Measurements from ENCODE around the gene DUSP22.
A peak's percentile ranks its signal among the peaks of the same experiment; 100 is the strongest.

Gene DUSP22

DNA sequence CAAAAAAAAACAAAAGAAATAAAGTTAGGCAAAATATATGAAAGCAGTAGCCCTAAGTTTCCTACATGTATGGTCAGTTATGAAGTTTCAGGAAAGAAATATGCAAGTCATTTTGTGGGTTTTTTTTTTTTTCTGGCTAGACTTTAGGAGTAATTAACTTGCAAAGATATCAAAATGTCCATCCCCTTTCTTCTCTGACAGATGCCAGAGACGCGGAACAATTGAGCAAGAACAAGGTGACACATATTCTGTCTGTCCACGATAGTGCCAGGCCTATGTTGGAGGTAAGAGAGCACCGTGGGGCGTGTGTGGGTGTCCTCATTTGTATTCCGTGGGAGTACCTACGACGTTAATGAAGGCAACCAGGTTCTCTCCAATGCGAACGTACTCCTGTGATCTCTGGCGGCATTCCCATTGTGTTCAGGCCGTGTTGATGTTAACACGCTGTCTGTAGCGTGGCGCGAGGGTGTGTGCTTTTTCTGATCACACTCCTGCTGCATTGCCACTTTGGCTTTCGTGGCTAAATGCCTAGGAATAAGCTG lies 19.5 kb downstream of the DUSP22 start:
- peak in 1 of 2 experiments; percentile 45 for DNase-seq

DNA sequence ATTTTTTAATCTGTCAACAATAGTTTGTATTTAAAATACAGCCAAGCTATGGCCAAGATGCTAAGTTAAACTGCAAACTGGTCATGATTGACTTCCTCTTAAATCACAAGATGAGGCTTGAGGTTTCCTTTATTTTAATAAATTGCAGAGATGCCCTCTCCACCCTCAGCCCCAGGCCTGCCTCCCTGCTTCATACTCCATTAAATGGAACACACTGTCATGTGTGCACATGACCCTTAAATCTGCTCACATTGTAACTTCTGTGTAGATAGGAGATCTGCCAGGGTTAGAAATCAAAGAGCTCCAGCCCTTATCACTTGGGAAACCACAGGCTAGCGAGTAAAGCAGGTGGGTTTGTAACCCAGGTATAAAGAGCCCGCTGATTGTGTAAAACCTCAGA lies 20.8 kb downstream of the DUSP22 start:
- no peak for DNase-seq

DNA sequence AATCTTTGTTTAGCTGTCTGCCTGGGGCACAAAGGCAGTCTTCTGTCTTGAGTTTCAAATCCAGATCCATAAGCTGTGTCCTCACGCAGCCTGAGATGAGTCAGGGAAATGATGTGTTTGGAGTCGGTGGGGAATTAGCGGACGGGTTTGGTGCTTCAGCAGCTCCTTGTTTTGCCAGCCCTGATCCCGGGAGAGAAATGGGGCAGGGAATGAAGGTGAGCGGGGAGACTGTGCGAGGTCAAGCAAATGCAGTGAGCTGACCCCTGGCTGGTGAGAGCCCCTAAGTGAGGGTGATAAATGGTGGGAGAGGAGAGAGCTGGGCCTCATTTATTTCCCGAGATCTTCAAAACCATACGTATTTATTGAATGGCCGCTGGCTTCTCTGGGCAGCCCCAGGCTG lies 21.6 kb downstream of the DUSP22 start:
- DNase-seq: no peak

DNA sequence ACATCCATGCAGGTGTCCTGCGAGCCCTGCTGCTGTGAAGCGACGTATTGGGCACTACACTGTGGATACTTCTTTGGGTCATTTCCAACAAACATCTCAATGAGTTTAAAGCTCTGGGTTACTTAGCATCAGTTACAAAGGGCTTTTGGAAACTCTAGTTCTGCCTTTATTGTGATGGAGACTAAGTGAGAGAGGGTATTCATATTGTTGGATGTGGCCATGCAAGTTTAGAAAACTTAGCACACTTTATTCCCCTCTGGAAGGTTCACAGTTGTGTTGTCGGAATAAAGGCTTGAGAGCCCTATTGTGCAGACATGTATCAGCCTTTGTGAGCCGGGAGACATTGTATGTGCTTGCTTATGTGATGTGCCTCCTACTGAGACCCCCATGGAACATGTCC lies 22.1 kb downstream of the DUSP22 start:
- no peak for DNase-seq

DNA sequence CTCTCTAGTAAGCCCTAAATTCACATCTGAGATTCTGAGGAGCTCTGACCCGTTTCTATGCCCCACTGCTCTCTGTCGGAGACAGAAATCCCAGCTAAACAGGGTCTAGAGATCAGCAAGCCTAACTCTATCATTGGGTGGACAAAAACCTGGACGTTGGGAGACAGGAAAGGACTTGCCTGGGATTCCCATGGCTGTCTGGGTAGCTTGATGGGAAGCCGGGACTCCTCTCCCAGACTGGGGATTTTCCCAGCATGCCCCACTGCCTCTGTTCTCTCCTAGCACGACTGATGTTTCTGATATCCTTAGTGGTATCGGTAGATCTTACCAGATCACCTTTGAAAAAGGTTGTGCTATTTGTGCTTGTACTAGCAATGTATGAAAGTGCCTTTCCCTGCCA lies 22.9 kb downstream of the DUSP22 start:
- DNase-seq: no peak

DNA sequence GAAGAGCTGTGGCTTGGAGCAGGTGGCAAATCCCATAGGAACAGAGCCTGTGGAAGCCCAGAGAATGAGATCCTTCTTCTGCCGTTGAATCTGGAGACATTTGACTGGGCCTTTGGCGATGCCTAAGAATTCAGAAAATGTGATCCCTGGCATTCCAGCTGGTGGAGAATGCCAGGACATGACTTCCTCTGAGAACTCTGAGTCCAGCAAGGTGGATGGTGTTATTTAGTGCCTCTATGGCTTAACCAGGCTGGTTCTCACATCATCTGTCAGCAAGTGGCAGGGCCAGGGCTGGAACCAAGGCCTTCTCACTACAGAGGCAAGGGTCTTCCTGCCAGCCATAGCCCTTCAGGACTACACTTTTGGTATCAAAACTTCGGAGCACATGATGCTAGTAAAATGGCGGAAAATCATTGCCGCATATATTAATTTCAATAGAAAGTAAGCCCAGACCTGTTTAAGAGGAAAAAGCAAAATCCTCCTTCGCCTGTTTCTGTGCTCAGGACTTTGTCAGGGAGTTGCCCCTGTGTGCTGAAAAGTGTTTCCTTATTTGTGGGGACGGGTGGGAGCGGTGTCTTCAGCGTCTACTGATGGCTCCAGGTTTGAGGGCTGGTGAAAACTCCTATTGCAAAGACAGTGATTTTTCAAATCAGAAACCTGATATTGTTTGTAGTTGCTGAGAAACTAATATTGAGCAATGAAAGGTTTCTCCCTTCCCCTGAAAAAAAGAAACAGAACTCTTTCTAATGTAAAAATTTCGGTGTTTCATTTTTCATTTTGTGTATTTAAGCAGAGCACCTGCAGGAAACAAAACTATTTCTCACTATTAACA lies 23.9 kb downstream of the DUSP22 start:
- no peak for DNase-seq

DNA sequence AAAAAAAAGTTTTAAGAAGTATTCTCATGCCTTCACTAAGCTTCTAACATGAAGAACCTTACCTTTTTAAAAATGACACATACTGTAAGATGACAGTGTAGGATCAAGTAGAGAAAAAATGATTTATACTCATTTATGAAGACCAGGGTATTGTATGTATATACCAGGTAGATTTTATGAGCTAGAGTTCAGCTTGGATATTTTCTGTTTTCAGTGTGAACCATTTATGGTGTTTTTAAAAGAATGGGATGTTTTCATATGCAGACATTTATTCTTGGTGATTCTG lies 24.4 kb downstream of the DUSP22 start:
- no peak for DNase-seq

DNA sequence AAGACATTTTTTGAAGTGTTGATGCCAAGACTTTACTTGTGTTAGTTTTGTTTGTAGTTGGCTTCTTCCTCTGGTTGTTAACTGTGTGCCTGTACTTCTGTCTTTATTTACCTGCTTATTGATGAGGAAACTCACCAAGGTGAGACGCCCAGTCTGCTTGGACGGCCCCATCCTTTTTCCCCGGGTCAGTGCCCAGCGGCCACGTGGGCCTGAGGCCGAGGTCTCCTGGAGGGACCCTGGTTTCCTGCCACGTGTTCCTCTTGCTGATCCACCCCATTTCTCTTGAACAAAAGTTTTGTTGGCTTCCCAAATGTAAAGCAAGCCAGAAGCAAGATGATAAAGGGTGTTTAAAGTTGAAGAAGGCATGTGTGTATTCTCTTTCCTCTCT lies 24.8 kb downstream of the DUSP22 start:
- DNase-seq: no peak

DNA sequence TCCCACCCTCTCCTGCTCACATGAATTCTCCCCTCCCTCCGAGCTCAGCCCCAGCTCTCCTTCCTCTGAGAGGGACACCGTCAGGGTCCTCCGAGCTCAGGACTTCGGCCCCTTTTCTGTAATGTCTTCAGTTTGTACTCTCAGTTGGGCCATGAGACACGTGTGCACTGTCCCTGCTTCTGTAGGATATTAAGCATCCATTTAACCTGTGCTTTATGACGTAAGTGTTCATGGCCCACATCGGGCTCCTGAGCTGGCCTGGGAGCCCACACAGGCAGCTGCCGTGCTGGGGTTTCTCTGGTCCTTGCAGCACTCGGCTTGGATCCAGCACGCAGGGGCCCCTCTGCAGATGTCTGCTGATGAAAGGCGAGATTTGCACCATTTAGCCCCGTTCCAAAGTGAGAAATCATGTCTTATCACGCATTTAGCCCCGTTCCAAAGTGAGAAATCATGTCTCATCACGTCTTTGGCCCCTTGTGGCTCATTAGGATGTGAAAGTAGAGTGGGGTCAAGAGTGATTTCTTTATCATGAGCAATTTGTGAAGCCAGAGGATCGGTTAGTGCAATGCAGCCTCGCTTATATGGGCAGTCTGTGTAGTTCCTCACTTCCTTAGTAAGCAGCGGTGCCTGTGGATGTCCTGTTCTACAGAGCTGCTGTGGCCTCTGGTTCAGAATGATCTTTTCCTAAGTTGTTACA lies 25.3 kb downstream of the DUSP22 start:
- DNase-seq: no peak

DNA sequence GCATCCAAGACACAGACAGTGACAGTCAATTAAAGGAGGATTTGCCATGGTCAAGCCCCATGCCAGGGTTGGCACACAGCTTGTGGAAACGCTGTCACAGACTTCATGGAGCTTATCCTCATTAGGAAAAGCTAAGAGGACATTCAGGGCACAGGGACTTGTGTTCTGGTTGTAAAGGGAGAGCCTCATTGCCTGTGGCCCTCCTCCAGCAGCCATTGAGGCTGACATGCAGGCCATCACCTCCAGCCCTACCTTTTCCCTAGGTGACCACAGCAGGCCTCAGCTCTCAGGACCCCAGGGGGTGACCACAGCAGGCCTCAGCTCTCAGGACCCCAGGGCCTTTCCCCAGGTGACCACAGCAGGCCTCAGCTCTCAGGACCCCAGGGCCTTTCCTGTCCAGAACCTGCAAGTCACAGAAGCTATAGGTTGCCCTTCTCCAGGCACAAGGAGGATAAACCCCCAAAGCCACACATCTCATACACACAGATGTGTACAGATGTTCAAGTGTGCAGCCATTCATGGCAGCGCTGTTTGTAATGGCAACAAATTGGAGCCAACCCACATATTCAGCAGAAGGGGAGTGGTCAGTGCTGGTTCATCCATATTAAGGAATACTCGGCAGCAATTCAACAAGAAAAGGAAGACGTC lies 26.1 kb downstream of the DUSP22 start:
- no peak for DNase-seq

DNA sequence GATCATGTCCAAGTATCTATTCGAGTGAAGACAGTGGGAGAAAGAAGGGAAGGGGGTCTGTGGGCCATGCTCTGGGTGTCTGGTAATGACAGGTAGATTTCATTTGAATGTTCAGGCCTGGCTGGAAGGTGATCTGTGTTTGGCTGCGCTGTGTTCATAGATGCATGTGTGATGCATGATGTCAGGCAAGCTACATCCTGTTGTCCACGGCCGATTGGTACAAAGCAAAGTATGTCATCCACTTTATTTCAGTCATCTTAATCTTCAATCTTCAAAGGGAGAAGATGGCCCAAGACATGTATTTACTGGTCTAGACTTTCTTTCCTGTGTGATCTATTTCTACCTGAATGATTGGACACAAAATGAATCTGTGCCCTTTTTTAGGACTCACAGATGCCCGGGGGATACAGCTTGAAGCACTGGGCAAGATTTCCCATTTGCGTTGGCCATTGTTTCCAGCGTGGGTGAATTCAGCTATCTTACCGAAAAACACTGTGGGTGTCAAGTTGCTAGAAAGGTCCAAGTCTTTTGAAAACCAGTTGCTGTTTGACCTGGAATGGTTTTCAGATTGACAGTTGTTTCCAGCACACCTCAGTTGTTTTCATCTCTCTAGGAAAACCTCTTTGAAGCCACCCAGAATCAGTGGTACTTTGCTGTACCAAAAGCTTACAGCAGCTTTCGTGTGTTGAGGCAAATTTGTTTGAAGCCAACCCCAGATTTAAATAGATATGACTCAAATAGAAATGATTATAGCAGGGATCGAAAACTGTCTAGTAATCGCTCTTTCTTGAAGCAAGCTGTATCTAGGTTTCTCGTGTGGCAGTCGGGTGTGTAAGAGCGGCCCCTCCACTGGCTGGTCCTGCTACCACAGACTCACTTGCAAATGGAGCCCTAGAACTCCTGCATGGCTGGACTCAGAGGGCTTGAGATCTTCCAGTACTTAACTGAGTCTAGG lies 27.2 kb downstream of the DUSP22 start:
- no peak for DNase-seq

DNA sequence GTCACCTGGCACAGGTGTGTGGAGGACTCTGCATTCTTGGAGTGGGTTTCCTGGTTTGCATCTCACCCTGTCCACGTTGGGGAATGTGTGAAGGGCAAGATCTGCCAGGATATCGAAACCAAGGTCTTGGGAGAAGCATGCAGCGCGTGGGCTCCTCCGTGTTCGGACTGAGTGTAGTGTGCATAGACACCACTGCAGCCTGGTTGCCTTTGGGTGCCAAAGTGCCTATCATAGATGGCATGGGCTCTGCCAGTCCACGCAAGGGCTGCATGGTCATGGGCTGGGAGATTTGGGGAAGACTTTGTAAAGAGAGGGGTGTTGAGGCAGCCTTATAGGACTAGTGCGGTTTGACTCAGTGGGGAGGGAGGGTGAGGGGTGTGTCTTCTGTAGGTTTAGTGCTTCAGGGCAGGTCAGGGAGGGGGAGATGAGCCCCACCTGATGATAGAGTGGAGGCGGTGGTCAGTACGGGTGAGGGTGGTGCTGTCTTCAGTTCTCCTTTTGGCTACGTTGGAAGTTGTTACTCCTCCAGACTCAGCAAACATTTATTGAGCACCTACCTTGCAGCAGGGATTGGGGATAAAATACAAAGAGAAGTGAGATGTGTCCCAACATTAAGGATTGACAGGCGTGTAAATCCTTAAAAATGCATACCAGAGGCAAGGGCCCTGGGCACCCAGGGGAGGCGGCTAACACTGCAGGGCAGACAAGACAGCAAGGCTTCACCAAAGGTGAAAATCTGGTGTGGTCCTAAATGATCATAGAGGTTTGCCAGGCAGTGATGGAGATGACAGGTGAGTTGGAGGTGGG lies 28.3 kb downstream of the DUSP22 start:
- no peak for DNase-seq

DNA sequence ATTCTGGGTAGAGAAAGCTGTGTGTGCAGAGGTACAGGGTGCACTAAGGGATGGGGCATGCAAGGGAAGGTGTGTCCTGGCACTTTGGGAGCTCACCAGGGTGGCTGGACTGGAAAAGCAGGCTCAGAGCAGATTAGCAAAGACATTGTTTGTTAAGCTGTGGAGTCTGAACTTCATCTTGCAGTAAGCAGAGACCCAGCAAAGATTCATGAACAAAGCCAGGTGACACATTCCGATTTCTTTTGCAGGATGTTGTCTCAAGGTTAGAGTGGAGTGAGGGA lies 28.8 kb downstream of the DUSP22 start:
- DNase-seq: no peak

DNA sequence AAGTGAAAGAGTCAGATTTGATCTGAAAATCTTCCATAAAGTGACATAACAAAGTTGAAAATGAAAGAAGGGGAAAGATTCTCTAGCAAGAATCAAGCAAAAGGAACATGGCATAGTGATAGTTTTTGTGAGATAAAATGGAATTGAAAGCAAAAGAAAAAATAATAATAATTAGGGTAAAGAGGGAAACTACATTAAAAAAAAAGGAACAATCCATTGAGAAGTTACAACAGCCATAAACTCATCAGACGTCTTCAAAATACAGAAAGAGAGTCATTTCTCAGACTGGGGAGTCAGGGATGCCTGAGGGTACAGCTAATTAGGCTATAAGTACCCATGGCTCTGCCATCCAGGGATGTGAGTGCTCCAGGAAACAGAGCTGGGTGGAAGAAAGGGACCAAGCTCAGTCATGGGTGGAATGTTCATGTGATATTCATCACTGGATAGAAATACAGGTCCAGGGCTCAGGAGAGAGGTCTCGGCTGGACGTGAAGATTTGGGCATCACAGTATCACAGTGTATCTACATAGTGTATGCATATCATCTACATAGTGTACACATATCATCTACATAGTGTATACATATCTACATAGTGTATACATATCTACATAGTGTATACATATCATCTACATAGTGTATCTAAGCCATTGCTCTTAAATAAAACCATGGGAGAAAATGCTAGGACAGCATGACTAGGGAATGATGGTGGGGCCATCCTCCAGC lies 29.4 kb downstream of the DUSP22 start:
- DNase-seq: no peak

DNA sequence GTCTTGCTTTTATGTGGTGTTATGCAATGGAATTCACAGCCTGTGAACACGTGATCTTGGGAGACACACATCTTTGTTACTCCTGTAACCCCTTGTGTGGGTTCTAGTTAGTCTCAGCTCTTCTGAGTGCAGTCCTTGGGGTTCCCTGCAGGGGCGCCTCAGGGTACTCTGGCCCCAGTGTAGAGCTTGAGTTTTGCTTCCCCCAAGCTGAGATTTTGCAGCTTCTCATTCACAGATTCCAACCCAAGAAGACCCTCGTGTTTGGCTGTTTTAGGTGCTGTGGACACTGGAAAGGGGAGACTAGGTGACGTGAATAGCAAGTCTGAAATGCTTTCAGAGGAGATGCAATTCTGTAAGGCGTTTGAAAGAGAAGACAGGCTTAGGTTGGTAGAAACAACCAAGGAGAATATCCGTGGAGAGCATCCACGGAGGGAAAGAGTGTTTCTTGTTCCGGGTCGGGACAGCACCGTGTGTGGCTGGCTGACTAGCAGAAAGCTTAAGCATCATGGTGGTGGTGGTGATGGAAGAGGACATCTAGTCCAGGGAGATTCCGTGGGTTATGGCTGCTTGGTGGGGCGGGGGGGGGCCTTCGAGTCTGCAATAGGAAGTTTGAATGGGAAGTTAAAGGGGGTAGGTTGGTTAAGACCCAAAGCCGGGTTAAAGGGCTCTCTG lies 30.1 kb downstream of the DUSP22 start:
- DNase-seq: no peak

DNA sequence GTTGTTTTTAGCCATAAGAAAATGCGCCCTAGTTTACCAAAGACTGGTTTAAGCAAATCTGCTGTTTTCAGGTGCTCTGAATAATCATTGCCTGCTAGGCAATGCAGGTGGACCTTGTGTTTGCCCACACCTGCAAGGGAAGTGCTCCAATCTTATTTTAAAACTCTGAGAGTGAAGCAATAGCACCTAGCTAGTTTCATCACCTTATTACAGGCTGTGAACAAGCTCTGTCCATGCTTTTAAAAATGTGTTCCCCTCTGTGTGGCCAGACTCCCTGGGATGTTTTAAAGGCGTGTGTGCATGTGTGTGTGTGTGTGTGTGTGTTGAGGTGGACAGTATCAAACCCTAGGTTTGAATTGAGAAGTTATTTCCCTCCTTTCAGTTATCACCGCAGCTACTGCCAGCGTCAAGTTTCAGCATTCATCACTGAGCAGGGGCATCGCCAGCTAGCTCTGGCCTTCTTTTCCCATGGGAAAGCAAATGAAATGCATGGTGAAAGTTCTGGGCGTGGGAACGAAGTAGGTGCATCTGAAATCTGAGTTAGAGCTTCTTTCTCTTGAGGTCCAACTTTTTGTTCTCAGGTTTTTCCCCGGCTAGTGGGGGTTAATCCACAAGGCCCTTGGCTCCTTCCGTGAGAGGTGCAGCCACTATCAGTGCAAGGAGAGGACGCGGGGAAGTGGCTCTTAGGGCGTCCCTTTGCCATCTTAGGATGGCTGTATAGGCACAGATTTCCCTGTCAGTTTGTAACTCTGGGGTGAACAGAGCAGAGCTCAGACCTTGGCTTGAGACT lies 30.8 kb downstream of the DUSP22 start:
- no peak for DNase-seq

DNA sequence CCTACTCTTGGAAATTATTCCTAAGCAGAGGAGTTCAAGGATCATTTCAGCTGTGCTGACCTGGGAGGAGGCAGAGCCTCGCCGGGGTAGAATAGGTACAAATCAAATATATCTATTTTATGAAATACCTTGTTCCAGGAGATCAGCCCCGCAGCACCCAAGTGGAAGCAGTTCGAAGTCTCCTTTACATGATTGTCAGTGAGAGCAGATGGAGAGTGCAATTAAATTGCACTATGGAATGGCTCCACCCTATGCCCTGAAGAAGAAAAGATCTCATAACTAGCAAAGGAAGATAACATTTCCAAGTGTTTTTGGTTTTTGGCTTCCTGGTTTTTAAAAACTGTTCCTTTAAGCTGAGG lies 31.4 kb downstream of the DUSP22 start:
- no peak for DNase-seq

DNA sequence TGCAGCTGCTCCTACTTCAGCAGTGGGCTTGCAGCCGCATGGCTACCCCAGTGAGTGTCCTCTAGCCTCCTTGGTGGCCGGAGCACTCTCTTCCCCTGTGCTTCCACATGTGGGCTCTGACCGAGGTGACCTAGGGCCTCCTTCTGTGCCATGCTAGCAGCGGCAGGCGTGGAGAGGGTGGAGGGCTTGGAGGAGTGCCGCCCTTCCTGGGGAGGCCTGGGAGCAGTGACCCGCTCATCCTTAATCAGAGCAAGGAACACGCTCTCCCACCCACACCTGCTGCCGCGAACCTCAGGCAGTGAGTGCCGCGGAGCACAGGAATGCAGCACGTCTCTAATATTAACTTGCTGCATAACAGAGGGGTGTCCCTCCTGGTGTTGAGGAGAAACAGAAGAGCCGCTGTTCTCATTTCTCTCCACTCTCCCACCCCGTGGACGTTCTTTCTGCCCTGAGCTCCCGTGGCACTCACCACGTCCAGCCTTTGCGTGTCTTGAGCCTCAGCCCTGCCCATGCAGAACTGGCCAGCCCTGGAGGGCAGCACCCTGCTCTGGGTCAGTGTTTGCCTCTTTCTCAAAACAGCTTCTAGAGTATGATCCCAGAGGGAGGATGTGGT lies 31.9 kb downstream of the DUSP22 start:
- no peak for DNase-seq

DNA sequence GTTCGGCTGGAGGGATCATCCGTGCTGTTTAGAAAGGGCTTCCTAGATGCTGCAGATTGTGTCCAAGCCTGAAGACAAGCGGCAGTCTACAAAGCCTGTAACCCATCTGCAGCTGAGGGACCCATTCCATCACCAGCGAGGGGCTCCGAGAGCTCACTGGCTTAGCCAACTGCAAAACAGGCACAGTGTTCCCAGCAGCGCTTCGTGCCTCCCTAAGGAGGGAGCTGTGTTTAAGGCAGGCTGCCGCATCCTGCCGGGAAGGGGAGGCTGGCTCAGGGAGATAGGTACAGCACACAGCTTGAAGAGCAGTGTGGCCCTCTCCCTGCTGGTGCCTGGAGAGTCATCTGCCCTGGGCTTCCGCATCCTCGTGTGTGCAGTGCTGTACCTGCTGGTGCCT lies 32.4 kb downstream of the DUSP22 start:
- no peak for DNase-seq
